Activated CD8-positive, alpha-beta T cell treated with anti-CD3 and anti-CD28 coated beads for 36 hours (primary cell): Measurements from ENCODE around the gene PNPLA1. TPM values are rescaled to one million over a fixed set of nuclear protein-coding genes. Genes with fewer than 3 reads are reported as not detected.

Source experiments
- ATAC-seq: fragments of 200-7000 bp; cut with Tn5 transposase; one replicate; pipeline ENCODE4 v1.10.0; 2021; ENCODE audit warnings: mild to moderate bottlenecking, moderate library complexity
- CTCF ChIA-PET: fragments of 350-600 bp; sonication (Branson Sonifier 250); formaldehyde crosslinking; loops from one replicate; lab custom pipeline; 2021; ENCODE audit warnings: antibody characterized with exemption; lab: Charles Lee
- POLR2A ChIA-PET: fragments of 350-600 bp; sonication (Branson Sonifier 250); formaldehyde crosslinking; loops from one replicate; lab custom pipeline; 2021; ENCODE audit warnings: antibody characterized with exemption; lab: Charles Lee
- DNase-seq: peaks from one replicate; pipeline ENCODE4 v3.0.0-alpha.2; 2020
- H3K27ac Mint-ChIP-seq: one replicate; pipeline ENCODE4 v1.8.0; 2021; ENCODE audit warnings: mild to moderate bottlenecking, mixed read lengths
- H3K27me3 Mint-ChIP-seq: one replicate; pipeline ENCODE4 v1.8.0; 2021; ENCODE audit warnings: mixed read lengths
- H3K36me3 Mint-ChIP-seq: one replicate; pipeline ENCODE4 v1.8.0; 2021; ENCODE audit warnings: low read depth, mixed read lengths
- H3K4me1 Mint-ChIP-seq: one replicate; pipeline ENCODE4 v1.8.0; 2021; ENCODE audit warnings: low read depth, mixed read lengths
- H3K4me3 Mint-ChIP-seq: one replicate; pipeline ENCODE4 v1.8.0; 2021; ENCODE audit warnings: mild to moderate bottlenecking, moderate library complexity, mixed read lengths
- H3K9me3 Mint-ChIP-seq: one replicate; pipeline ENCODE4 v1.8.0; 2021; ENCODE audit warnings: mixed read lengths
- CTCF ChIP-seq: fragments of 200-600 bp; IDR thresholded peaks from one replicate; pipeline ENCODE4 v1.8.0; 2022; ENCODE audit warnings: antibody characterized with exemption, mild to moderate bottlenecking
- intact Hi-C: fragments of 100-400 bp; cut with micrococcal nuclease; formaldehyde crosslinking; loops from one replicate; pipeline ENCODE4 v1.10.0; 2022
- total RNA-seq, 2 experiments: library from RNA; stranded (reverse); gene quantifications; one replicate each; pipeline ENCODE4 v1.2.3, GENCODE V29; 2021

Gene PNPLA1
- total RNA-seq, 2 experiments from 2014 or later: not detected

GRCh38 chr6:36230371-36230770 lies 39.5 kb upstream of the PNPLA1 start:
- CTCF ChIA-PET: no interaction called here
- peaks cover 10% of the 10 kb centered on the region for H3K36me3 Mint-ChIP-seq
- intact Hi-C loops: no loop called here

GRCh38 chr6:36232172-36232571 lies 37.7 kb upstream of the PNPLA1 start:
- no peaks in the 10 kb centered on the region for H3K9me3 Mint-ChIP-seq
- CTCF ChIA-PET: no interaction called here
- H3K4me1 Mint-ChIP-seq: no peaks in the 10 kb centered on the region
- no peak for TF ChIP-seq CTCF
- ATAC-seq: no peak
- H3K36me3 Mint-ChIP-seq: peaks cover 10% of the 10 kb centered on the region
- no peak overlapping the region for H3K4me3 Mint-ChIP-seq
- no peaks in the 10 kb centered on the region for H3K27me3 Mint-ChIP-seq
- intact Hi-C loops: no loop called here
- no peak overlapping the region for H3K27ac Mint-ChIP-seq
- POLR2A ChIA-PET: no interaction called here
- no peak for DNase-seq

More at GRCh38 chr6:36230371-36230770, 39.5 kb upstream of the PNPLA1 start:
- Mint-ChIP-seq H3K27me3 (no peaks in the 10 kb centered on the region), H3K4me1 (no peaks in the 10 kb centered on the region), H3K4me3 (no peak overlapping the region), H3K27ac (no peak overlapping the region), H3K9me3 (no peaks in the 10 kb centered on the region)
- DNase-seq (no peak), ATAC-seq (no peak)
- TF ChIP-seq CTCF: no peak
- POLR2A ChIA-PET: no interaction called here

- H3K4me1 Mint-ChIP-seq: no peaks in the 10 kb centered on the region
- CTCF ChIA-PET: no interaction called here
- H3K27ac Mint-ChIP-seq: no peak overlapping the region
- H3K27me3 Mint-ChIP-seq: no peaks in the 10 kb centered on the region
- no peak for TF ChIP-seq CTCF
- POLR2A ChIA-PET: no interaction called here
- no peak overlapping the region for H3K4me3 Mint-ChIP-seq
- H3K9me3 Mint-ChIP-seq: no peaks in the 10 kb centered on the region
- intact Hi-C loops: no loop called here
- peaks cover 10% of the 10 kb centered on the region for H3K36me3 Mint-ChIP-seq
- DNase-seq: no peak
- ATAC-seq: no peak
Measured at GRCh38 chr6:36235309-36235708, 34.6 kb upstream of the PNPLA1 start.

- ATAC-seq (no peak), DNase-seq (no peak)
- Mint-ChIP-seq H3K9me3 (no peaks in the 10 kb centered on the region), H3K36me3 (peaks cover 10% of the 10 kb centered on the region), H3K27ac (no peak overlapping the region), H3K4me1 (no peaks in the 10 kb centered on the region), H3K4me3 (no peak overlapping the region), H3K27me3 (no peaks in the 10 kb centered on the region)
- intact Hi-C loops: no loop called here
- TF ChIP-seq CTCF: no peak
- ChIA-PET CTCF (no interaction called here), POLR2A (interaction anchor here (0.8 kb wide), 1 partner anchor 31 kb away, joined by 3 read pairs; no protein-coding TSS in a partner anchor)
Measured at GRCh38 chr6:36235862-36236261, 34.0 kb upstream of the PNPLA1 start.

- no peak overlapping the region for H3K27ac Mint-ChIP-seq
- intact Hi-C loops: no loop called here
- peaks cover 7% of the 10 kb centered on the region for H3K4me1 Mint-ChIP-seq
- DNase-seq (no peak), ATAC-seq (no peak)
- no peak overlapping the region for H3K4me3 Mint-ChIP-seq
- H3K9me3 Mint-ChIP-seq: no peaks in the 10 kb centered on the region
- no peak for TF ChIP-seq CTCF
- peaks cover 10% of the 10 kb centered on the region for H3K27me3 Mint-ChIP-seq
- ChIA-PET POLR2A (no interaction called here), CTCF (no interaction called here)
- H3K36me3 Mint-ChIP-seq: no peaks in the 10 kb centered on the region
Measured at GRCh38 chr6:36239774-36240173, 30.1 kb upstream of the PNPLA1 start.
